Measurements from ENCODE around the gene TGFBR3. TPM values are rescaled to one million over a fixed set of nuclear protein-coding genes. Genes with fewer than 3 reads are reported as not detected.

The TGFBR3 gene
- total and polyA plus RNA-seq, 9 of the 15 experiments (the other 6 are each of a cell fraction or from before 2014, with no cell fraction given): 3.6 to 32.4 (median 15.6) TPM

DNA sequence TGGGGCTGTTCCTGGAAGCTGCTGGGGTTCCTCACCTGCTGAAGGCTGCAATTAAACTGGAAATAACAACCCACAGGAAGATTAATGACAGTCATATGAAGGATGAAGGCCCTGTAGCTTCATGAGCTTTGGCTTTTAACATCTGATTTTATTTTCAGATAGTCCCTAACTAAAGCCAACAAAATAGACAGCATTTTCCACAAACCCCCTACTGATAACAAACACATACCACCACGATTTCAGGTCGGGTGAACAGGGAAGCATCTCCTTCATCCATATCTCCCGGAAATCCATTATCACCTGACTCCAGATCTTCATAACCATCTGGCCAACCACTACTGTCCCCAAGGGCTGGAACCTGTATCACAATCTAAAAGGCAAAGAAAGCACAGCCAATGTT lies 169.6 kb downstream of the TGFBR3 start (continued):
- TF ChIP-seq CTBP1 (IDR thresholded peaks at IDR 0.05; ENCODE audit: borderline replicate concordance) (peak; percentile 83), E2F1 (CRISPR knock-in tag; IDR thresholded peaks at IDR 0.05) (no peak), MTA2 (IDR thresholded peaks at IDR 0.05; ENCODE audit: low read depth) (0 out of 2 replicates have a peak, but pooled peaks have one; percentile 22), STAG1 (CRISPR knock-in tag; IDR thresholded peaks at IDR 0.05; ENCODE audit: borderline replicate concordance) (no peak), ZNF77 (CRISPR knock-in tag; IDR thresholded peaks at IDR 0.05) (no peak), ZNF75A (CRISPR knock-in tag; IDR thresholded peaks at IDR 0.05) (no peak), ZKSCAN8 (CRISPR knock-in tag; IDR thresholded peaks at IDR 0.05) (no peak), JUN (IDR thresholded peaks at IDR 0.05; ENCODE audit: borderline replicate concordance, low read depth, low read length) (no peak), JUN (CRISPR knock-in tag; IDR thresholded peaks at IDR 0.05; ENCODE audit: borderline replicate concordance) (no peak), ARID1B (IDR thresholded peaks at IDR 0.05) (peak; percentile 82), FIP1L1 (IDR thresholded peaks at IDR 0.05; ENCODE audit: low read depth, low read length, poor library complexity, severe bottlenecking) (no peak), ZNF408 (CRISPR knock-in tag; IDR thresholded peaks at IDR 0.05; ENCODE audit: low read depth) (no peak), HEY1 (CRISPR knock-in tag; IDR thresholded peaks at IDR 0.05; ENCODE audit: borderline replicate concordance) (no peak), ZBTB8A (IDR thresholded peaks at IDR 0.05; ENCODE audit: partially characterized antibody) (no peak), ETV1 (tag; conservative IDR thresholded peaks at IDR 0.05; ENCODE audit: low read depth) (peak; percentile 43; the same call in 1 of the 2 replicates), TEAD4 (IDR thresholded peaks at IDR 0.05; ENCODE audit: low read length) (peak; percentile 76), TEAD4 (CRISPR knock-in tag; IDR thresholded peaks at IDR 0.05; ENCODE audit: borderline replicate concordance) (no peak), CREB5 (CRISPR knock-in tag; IDR thresholded peaks at IDR 0.05) (no peak), CAMTA2 (CRISPR knock-in tag; conservative IDR thresholded peaks at IDR 0.05) (no peak), NCOA6 (IDR thresholded peaks at IDR 0.05) (no peak), SMARCE1 (IDR thresholded peaks at IDR 0.05) (no peak; the same call in 1 of the 2 replicates), ZNF354B (CRISPR knock-in tag; IDR thresholded peaks at IDR 0.05) (no peak)
- TF ChIP-seq, protein P1, sequence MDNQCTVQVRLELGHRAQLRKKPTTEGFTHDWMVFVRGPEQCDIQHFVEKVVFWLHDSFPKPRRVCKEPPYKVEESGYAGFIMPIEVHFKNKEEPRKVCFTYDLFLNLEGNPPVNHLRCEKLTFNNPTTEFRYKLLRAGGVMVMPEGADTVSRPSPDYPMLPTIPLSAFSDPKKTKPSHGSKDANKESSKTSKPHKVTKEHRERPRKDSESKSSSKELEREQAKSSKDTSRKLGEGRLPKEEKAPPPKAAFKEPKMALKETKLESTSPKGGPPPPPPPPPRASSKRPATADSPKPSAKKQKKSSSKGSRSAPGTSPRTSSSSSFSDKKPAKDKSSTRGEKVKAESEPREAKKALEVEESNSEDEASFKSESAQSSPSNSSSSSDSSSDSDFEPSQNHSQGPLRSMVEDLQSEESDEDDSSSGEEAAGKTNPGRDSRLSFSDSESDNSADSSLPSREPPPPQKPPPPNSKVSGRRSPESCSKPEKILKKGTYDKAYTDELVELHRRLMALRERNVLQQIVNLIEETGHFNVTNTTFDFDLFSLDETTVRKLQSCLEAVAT (IDR thresholded peaks at IDR 0.05): no peak
- TF ChIP-seq, protein P2, sequence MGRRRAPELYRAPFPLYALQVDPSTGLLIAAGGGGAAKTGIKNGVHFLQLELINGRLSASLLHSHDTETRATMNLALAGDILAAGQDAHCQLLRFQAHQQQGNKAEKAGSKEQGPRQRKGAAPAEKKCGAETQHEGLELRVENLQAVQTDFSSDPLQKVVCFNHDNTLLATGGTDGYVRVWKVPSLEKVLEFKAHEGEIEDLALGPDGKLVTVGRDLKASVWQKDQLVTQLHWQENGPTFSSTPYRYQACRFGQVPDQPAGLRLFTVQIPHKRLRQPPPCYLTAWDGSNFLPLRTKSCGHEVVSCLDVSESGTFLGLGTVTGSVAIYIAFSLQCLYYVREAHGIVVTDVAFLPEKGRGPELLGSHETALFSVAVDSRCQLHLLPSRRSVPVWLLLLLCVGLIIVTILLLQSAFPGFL (CRISPR knock-in tag; IDR thresholded peaks at IDR 0.05): no peak
- TF ChIP-seq, protein P3, sequence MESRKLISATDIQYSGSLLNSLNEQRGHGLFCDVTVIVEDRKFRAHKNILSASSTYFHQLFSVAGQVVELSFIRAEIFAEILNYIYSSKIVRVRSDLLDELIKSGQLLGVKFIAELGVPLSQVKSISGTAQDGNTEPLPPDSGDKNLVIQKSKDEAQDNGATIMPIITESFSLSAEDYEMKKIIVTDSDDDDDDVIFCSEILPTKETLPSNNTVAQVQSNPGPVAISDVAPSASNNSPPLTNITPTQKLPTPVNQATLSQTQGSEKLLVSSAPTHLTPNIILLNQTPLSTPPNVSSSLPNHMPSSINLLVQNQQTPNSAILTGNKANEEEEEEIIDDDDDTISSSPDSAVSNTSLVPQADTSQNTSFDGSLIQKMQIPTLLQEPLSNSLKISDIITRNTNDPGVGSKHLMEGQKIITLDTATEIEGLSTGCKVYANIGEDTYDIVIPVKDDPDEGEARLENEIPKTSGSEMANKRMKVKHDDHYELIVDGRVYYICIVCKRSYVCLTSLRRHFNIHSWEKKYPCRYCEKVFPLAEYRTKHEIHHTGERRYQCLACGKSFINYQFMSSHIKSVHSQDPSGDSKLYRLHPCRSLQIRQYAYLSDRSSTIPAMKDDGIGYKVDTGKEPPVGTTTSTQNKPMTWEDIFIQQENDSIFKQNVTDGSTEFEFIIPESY (CRISPR knock-in tag; IDR thresholded peaks at IDR 0.05): no peak
